ENCODE measurements around the gene RCHY1. TPM values are rescaled to one million over a fixed set of nuclear protein-coding genes. Genes with fewer than 3 reads are reported as not detected.
"Not testable (repeated sequence)": the region's sequence is repeated elsewhere in the genome, so short reads cannot be mapped to it uniquely, and the experiment has no call there.

RCHY1 gene
- total and polyA plus RNA-seq, 4 donors: 19.9 to 33.5 (median 29.3) TPM

- Histone ChIP-seq H3K27me3 (ENCODE audit: control insufficient read depth in 1 of 2, insufficient read depth in 2 of 2, low read length in 1 of 2) (no peaks in the 10 kb centered on the region), H3K4me1 (ENCODE audit: control insufficient read depth in 1 of 2, insufficient read depth in 2 of 2, low read length in 2 of 2) (no peaks in the 10 kb centered on the region), H3K4me3 (ENCODE audit: low read length in 2 of 2) (no peak overlapping the region), H3K27ac (ENCODE audit: low read depth in 1 of 2, low read length in 2 of 2) (no peak overlapping the region), H3K9me3 (ENCODE audit: control insufficient read depth, low read length) (no peaks in the 10 kb centered on the region), H3K36me3 (ENCODE audit: control insufficient read depth in 1 of 2, insufficient read depth in 2 of 2, low read length in 1 of 2) (peaks cover 0 to 2% of the 10 kb centered on the region in 2 donors)
- intact Hi-C loops (cut with DNase I): no loop called here
- DNase-seq (no peak), ATAC-seq (ENCODE audit: low FRiP score) (no peak)
- 92 to 97% methylated on average over 3 of the region's 3 CpGs for WGBS, 2 donors
These were observed 30.7 kb upstream of the RCHY1 start for GRCh38 chr4:75544870-75545269.

GRCh38 chr4:75544220-75544619, 30.0 kb upstream of the RCHY1 start:
- 92 to 94% methylated on average over 8 of the region's 8 CpGs for WGBS, 2 donors
- H3K9me3 ChIP-seq (ENCODE audit: control insufficient read depth, low read length); DNase-seq; intact Hi-C loops (cut with DNase I); H3K27me3 ChIP-seq (ENCODE audit: control insufficient read depth in 1 of 2, insufficient read depth in 2 of 2, low read length in 1 of 2); H3K27ac ChIP-seq (ENCODE audit: low read depth in 1 of 2, low read length in 2 of 2); H3K4me1 ChIP-seq (ENCODE audit: control insufficient read depth in 1 of 2, insufficient read depth in 2 of 2, low read length in 2 of 2); ATAC-seq (ENCODE audit: low FRiP score); H3K4me3 ChIP-seq (ENCODE audit: low read length in 2 of 2); H3K36me3 ChIP-seq (ENCODE audit: control insufficient read depth in 1 of 2, insufficient read depth in 2 of 2, low read length in 1 of 2): not testable (repeated sequence)

- Histone ChIP-seq H3K4me1 (ENCODE audit: control insufficient read depth in 1 of 2, insufficient read depth in 2 of 2, low read length in 2 of 2) (no peaks in the 10 kb centered on the region), H3K4me3 (ENCODE audit: low read length in 2 of 2) (no peak overlapping the region), H3K36me3 (ENCODE audit: control insufficient read depth in 1 of 2, insufficient read depth in 2 of 2, low read length in 1 of 2) (peaks cover 0 to 2% of the 10 kb centered on the region in 2 donors), H3K27ac (ENCODE audit: low read depth in 1 of 2, low read length in 2 of 2) (no peak overlapping the region), H3K9me3 (ENCODE audit: control insufficient read depth, low read length) (no peaks in the 10 kb centered on the region), H3K27me3 (ENCODE audit: control insufficient read depth in 1 of 2, insufficient read depth in 2 of 2, low read length in 1 of 2) (no peaks in the 10 kb centered on the region)
- DNase-seq (no peak), ATAC-seq (ENCODE audit: low FRiP score) (no peak)
- intact Hi-C loops (cut with DNase I): no loop called here
These were observed 28.6 kb upstream of the RCHY1 start for GRCh38 chr4:75542824-75543223.

GRCh38 chr4:75537308-75537707, 23.1 kb upstream of the RCHY1 start:
- ATAC-seq (ENCODE audit: low FRiP score); intact Hi-C loops (cut with DNase I); H3K4me1 ChIP-seq (ENCODE audit: control insufficient read depth in 1 of 2, insufficient read depth in 2 of 2, low read length in 2 of 2); H3K36me3 ChIP-seq (ENCODE audit: control insufficient read depth in 1 of 2, insufficient read depth in 2 of 2, low read length in 1 of 2); H3K27me3 ChIP-seq (ENCODE audit: control insufficient read depth in 1 of 2, insufficient read depth in 2 of 2, low read length in 1 of 2); H3K9me3 ChIP-seq (ENCODE audit: control insufficient read depth, low read length); DNase-seq; H3K4me3 ChIP-seq (ENCODE audit: low read length in 2 of 2); H3K27ac ChIP-seq (ENCODE audit: low read depth in 1 of 2, low read length in 2 of 2): not testable (repeated sequence)
- WGBS, 2 donors: 70 to 83% methylated on average over 6 of the region's 6 CpGs

GRCh38 chr4:75533926-75534325, 19.7 kb upstream of the RCHY1 start:
- H3K9me3 ChIP-seq (ENCODE audit: control insufficient read depth, low read length); intact Hi-C loops (cut with DNase I); H3K27me3 ChIP-seq (ENCODE audit: control insufficient read depth in 1 of 2, insufficient read depth in 2 of 2, low read length in 1 of 2); H3K36me3 ChIP-seq (ENCODE audit: control insufficient read depth in 1 of 2, insufficient read depth in 2 of 2, low read length in 1 of 2); H3K27ac ChIP-seq (ENCODE audit: low read depth in 1 of 2, low read length in 2 of 2); DNase-seq; H3K4me3 ChIP-seq (ENCODE audit: low read length in 2 of 2); ATAC-seq (ENCODE audit: low FRiP score); H3K4me1 ChIP-seq (ENCODE audit: control insufficient read depth in 1 of 2, insufficient read depth in 2 of 2, low read length in 2 of 2): not testable (repeated sequence)

- DNase-seq; H3K27ac ChIP-seq (ENCODE audit: low read depth in 1 of 2, low read length in 2 of 2); H3K27me3 ChIP-seq (ENCODE audit: control insufficient read depth in 1 of 2, insufficient read depth in 2 of 2, low read length in 1 of 2); H3K4me3 ChIP-seq (ENCODE audit: low read length in 2 of 2); H3K36me3 ChIP-seq (ENCODE audit: control insufficient read depth in 1 of 2, insufficient read depth in 2 of 2, low read length in 1 of 2); H3K4me1 ChIP-seq (ENCODE audit: control insufficient read depth in 1 of 2, insufficient read depth in 2 of 2, low read length in 2 of 2); H3K9me3 ChIP-seq (ENCODE audit: control insufficient read depth, low read length); intact Hi-C loops (cut with DNase I); ATAC-seq (ENCODE audit: low FRiP score): not testable (repeated sequence)
- 95 to 97% methylated on average over 4 of the region's 4 CpGs for whole genome bisulfite sequencing, 2 donors
These were observed 19.2 kb upstream of the RCHY1 start for GRCh38 chr4:75533339-75533887.

GRCh38 chr4:75531536-75532143, 17.4 kb upstream of the RCHY1 start:
- DNase-seq; intact Hi-C loops (cut with DNase I); H3K27ac ChIP-seq (ENCODE audit: low read depth in 1 of 2, low read length in 2 of 2); ATAC-seq (ENCODE audit: low FRiP score); H3K4me3 ChIP-seq (ENCODE audit: low read length in 2 of 2); H3K4me1 ChIP-seq (ENCODE audit: control insufficient read depth in 1 of 2, insufficient read depth in 2 of 2, low read length in 2 of 2); H3K9me3 ChIP-seq (ENCODE audit: control insufficient read depth, low read length); H3K27me3 ChIP-seq (ENCODE audit: control insufficient read depth in 1 of 2, insufficient read depth in 2 of 2, low read length in 1 of 2); H3K36me3 ChIP-seq (ENCODE audit: control insufficient read depth in 1 of 2, insufficient read depth in 2 of 2, low read length in 1 of 2): not testable (repeated sequence)
- 73 to 98% methylated on average over 7 of the region's 7 CpGs for WGBS, 2 donors

- H3K27ac ChIP-seq (ENCODE audit: low read depth in 1 of 2, low read length in 2 of 2): no peak overlapping the region
- no peaks in the 10 kb centered on the region for H3K4me1 ChIP-seq (ENCODE audit: control insufficient read depth in 1 of 2, insufficient read depth in 2 of 2, low read length in 2 of 2)
- DNase-seq (no peak), ATAC-seq (ENCODE audit: low FRiP score) (no peak)
- peaks cover 6 to 9% of the 10 kb centered on the region in 2 donors for H3K36me3 ChIP-seq (ENCODE audit: control insufficient read depth in 1 of 2, insufficient read depth in 2 of 2, low read length in 1 of 2)
- no peaks in the 10 kb centered on the region for H3K27me3 ChIP-seq (ENCODE audit: control insufficient read depth in 1 of 2, insufficient read depth in 2 of 2, low read length in 1 of 2)
- H3K9me3 ChIP-seq (ENCODE audit: control insufficient read depth, low read length): peaks cover 2% of the 10 kb centered on the region
- intact Hi-C loops (cut with DNase I): no loop called here
- 93 to 98% methylated on average over 2 of the region's 2 CpGs for WGBS, 2 donors
- no peak overlapping the region for H3K4me3 ChIP-seq (ENCODE audit: low read length in 2 of 2)
These were observed 16.5 kb upstream of the RCHY1 start for GRCh38 chr4:75530556-75531322.

- no peaks in the 10 kb centered on the region for H3K27me3 ChIP-seq (ENCODE audit: control insufficient read depth in 1 of 2, insufficient read depth in 2 of 2, low read length in 1 of 2)
- H3K27ac ChIP-seq (ENCODE audit: low read depth in 1 of 2, low read length in 2 of 2): no peak overlapping the region
- H3K36me3 ChIP-seq (ENCODE audit: control insufficient read depth in 1 of 2, insufficient read depth in 2 of 2, low read length in 1 of 2): peaks cover 6 to 9% of the 10 kb centered on the region in 2 donors
- H3K4me3 ChIP-seq (ENCODE audit: low read length in 2 of 2): no peak overlapping the region
- H3K9me3 ChIP-seq (ENCODE audit: control insufficient read depth, low read length): peaks cover 2% of the 10 kb centered on the region
- ATAC-seq (ENCODE audit: low FRiP score) (no peak), DNase-seq (no peak)
- no peaks in the 10 kb centered on the region for H3K4me1 ChIP-seq (ENCODE audit: control insufficient read depth in 1 of 2, insufficient read depth in 2 of 2, low read length in 2 of 2)
- intact Hi-C loops (cut with DNase I): no loop called here
These were observed 13.3 kb upstream of the RCHY1 start for GRCh38 chr4:75527482-75527881.
